DND-41 (cell line): ENCODE measurements around the gene NOX1.

Experiments
- ATAC-seq: fragments of 200-7000 bp; cut with Tn5 transposase; 3 replicates; pipeline ENCODE4 v1.9.1; 2021; ENCODE audit warnings: low read depth; ENCODE audit not compliant: insufficient read depth
- DNase-seq: peaks from one replicate; pipeline ENCODE4 v3.0.0-alpha.2; 2020
- H2AFZ ChIP-seq: 2 replicates; pipeline ENCODE4 v1.6.0; 2012; ENCODE audit warnings: low read depth, low read length
- H3K27ac ChIP-seq: 2 replicates; pipeline ENCODE4 v1.5.1; 2012; ENCODE audit warnings: low read length, inconsistent platforms
- H3K27me3 ChIP-seq: fragments of 200-600 bp; sonication (generic); 2 replicates; pipeline ENCODE4 v1.6.0; 2012; ENCODE audit warnings: low read length, mild to moderate bottlenecking, inconsistent platforms; ENCODE audit not compliant: insufficient read depth, poor library complexity
- H3K36me3 ChIP-seq: 2 replicates; pipeline ENCODE4 v1.5.1; 2012; ENCODE audit warnings: low read length, inconsistent platforms; ENCODE audit not compliant: insufficient read depth
- H3K4me1 ChIP-seq: 2 replicates; pipeline ENCODE4 v1.5.1; 2012; ENCODE audit warnings: mild to moderate bottlenecking, low read length; ENCODE audit not compliant: insufficient read depth
- H3K4me2 ChIP-seq: 2 replicates; pipeline ENCODE4 v1.6.0; 2012; ENCODE audit warnings: mild to moderate bottlenecking, moderate library complexity, low read length, inconsistent platforms; ENCODE audit not compliant: insufficient read depth
- H3K4me3 ChIP-seq, 2 experiments: fragments of 200-600 bp in 1 of 2; shearing (Covaris generic) in 1 of 2; 2 replicates each; pipeline ENCODE4 v1.5.1; 2012 to 2016; ENCODE audit warnings: inconsistent platforms in 2 of 2, low read length in 2 of 2, mild to moderate bottlenecking in 2 of 2, low read depth in 1 of 2, moderate library complexity in 1 of 2
- H3K79me2 ChIP-seq: 2 replicates; pipeline ENCODE4 v1.6.0; 2012; ENCODE audit warnings: low read length, inconsistent platforms; ENCODE audit not compliant: insufficient read depth
- H3K9ac ChIP-seq: 2 replicates; pipeline ENCODE4 v1.6.0; 2012; ENCODE audit warnings: low read depth, mild to moderate bottlenecking, inconsistent platforms, low read length, moderate library complexity
- H3K9me3 ChIP-seq: 2 replicates; pipeline ENCODE4 v1.5.1; 2012; ENCODE audit warnings: low read length, moderate library complexity, mild to moderate bottlenecking, inconsistent platforms; ENCODE audit not compliant: insufficient read depth, severe bottlenecking
- H4K20me1 ChIP-seq: 2 replicates; pipeline ENCODE4 v1.6.0; 2012; ENCODE audit warnings: low read length; ENCODE audit not compliant: insufficient read depth
- CTCF ChIP-seq: IDR thresholded peaks from 2 replicates; pipeline ENCODE4 v1.5.1; 2012; ENCODE audit warnings: borderline replicate concordance, low read length, moderate library complexity, mild to moderate bottlenecking; ENCODE audit not compliant: poor library complexity, severe bottlenecking; ENCODE audit errors: extremely low read depth
- EZH2 ChIP-seq: IDR thresholded peaks from 3 replicates; pipeline ENCODE4 v1.6.1; 2012; ENCODE audit warnings: borderline replicate concordance, low read depth, mild to moderate bottlenecking, moderate library complexity, low read length, inconsistent platforms; ENCODE audit not compliant: severe bottlenecking

The NOX1 gene

GRCh38 chrX:100880368-100880767 lies 6.2 kb upstream of the NOX1 start:
- Histone ChIP-seq H3K9ac (no peak overlapping the region), H3K4me2 (no peak overlapping the region), H2AFZ (no peak overlapping the region), H3K9me3 (no peaks in the 10 kb centered on the region), H3K36me3 (no peaks in the 10 kb centered on the region), H3K79me2 (no peaks in the 10 kb centered on the region), H3K27ac (no peak overlapping the region), H3K4me3 (no peak overlapping the region), H3K4me1 (no peaks in the 10 kb centered on the region), H4K20me1 (no peaks in the 10 kb centered on the region), H3K27me3 (no peaks in the 10 kb centered on the region)
- ATAC-seq (no peak), DNase-seq (no peak)
- TF ChIP-seq EZH2 (no peak), CTCF (no peak)

GRCh38 chrX:100871594-100872560 lies 2.3 kb downstream of the NOX1 start:
- Histone ChIP-seq H3K36me3 (no peaks in the 10 kb centered on the region), H3K79me2 (no peaks in the 10 kb centered on the region), H3K4me2 (no peak overlapping the region), H3K9me3 (no peaks in the 10 kb centered on the region), H3K4me3 (no peak overlapping the region), H3K27ac (no peak overlapping the region), H3K27me3 (no peaks in the 10 kb centered on the region), H4K20me1 (no peaks in the 10 kb centered on the region), H3K4me1 (no peaks in the 10 kb centered on the region), H2AFZ (no peak overlapping the region), H3K9ac (no peak overlapping the region)
- DNase-seq = no peak
- no peak for TF ChIP-seq EZH2
- no peak for TF ChIP-seq CTCF
- no peak for ATAC-seq

- Histone ChIP-seq H3K4me2 (no peak overlapping the region), H3K36me3 (no peaks in the 10 kb centered on the region), H3K4me1 (no peaks in the 10 kb centered on the region), H4K20me1 (no peaks in the 10 kb centered on the region), H3K4me3 (no peak overlapping the region), H3K79me2 (no peaks in the 10 kb centered on the region), H3K27ac (no peak overlapping the region), H3K9me3 (no peaks in the 10 kb centered on the region), H3K27me3 (no peaks in the 10 kb centered on the region), H2AFZ (no peak overlapping the region), H3K9ac (no peak overlapping the region)
- no peak for TF ChIP-seq CTCF
- no peak for TF ChIP-seq EZH2
- ATAC-seq (no peak), DNase-seq (no peak)
Observed at GRCh38 chrX:100870527-100870926, 3.6 kb downstream of the NOX1 start.
